ENCODE results near the gene LIN52. TPM values are rescaled to one million over a fixed set of nuclear protein-coding genes. Genes with fewer than 3 reads are reported as not detected.

Gene LIN52
- total RNA-seq, 4 donors from 2014 or later = 9.2 to 24.2 (median 14.8) TPM

- Histone ChIP-seq H3K4me1 (no peaks in the 10 kb centered on the region), H3K36me3 (peaks cover 0 to 5% (median 0%) of the 10 kb centered on the region in 3 donors), H3K4me3 (no peak overlapping the region), H3K27ac (no peak overlapping the region), H3K9me3 (no peaks in the 10 kb centered on the region), H3K27me3 (no peaks in the 10 kb centered on the region)
- DNase-seq = no peak
- TF ChIP-seq POLR2A (IDR thresholded peaks at IDR 0.05) = no peak
- no peak for TF ChIP-seq CTCF (IDR thresholded peaks at IDR 0.05)
Measured at GRCh38 chr14:74204491-74204890, 119.7 kb downstream of the LIN52 start.

- no peaks in the 10 kb centered on the region for H3K4me1 ChIP-seq
- no peak for DNase-seq
- no peaks in the 10 kb centered on the region for H3K36me3 ChIP-seq
- H3K9me3 ChIP-seq = no peaks in the 10 kb centered on the region
- H3K27ac ChIP-seq = no peak overlapping the region
- H3K27me3 ChIP-seq = no peaks in the 10 kb centered on the region
- H3K4me3 ChIP-seq = no peak overlapping the region
- TF ChIP-seq POLR2A (IDR thresholded peaks at IDR 0.05) = no peak
- TF ChIP-seq CTCF (IDR thresholded peaks at IDR 0.05) = no peak
Measured at GRCh38 chr14:74205882-74206281, 121.1 kb downstream of the LIN52 start.

- H3K27ac ChIP-seq = no peak overlapping the region
- no peak for DNase-seq
- H3K36me3 ChIP-seq = no peaks in the 10 kb centered on the region
- H3K27me3 ChIP-seq = no peaks in the 10 kb centered on the region
- TF ChIP-seq CTCF (IDR thresholded peaks at IDR 0.05) (peak in 1 of 6 experiments; percentile 3), POLR2A (IDR thresholded peaks at IDR 0.05) (no peak)
- H3K4me1 ChIP-seq = no peaks in the 10 kb centered on the region
- H3K4me3 ChIP-seq = no peak overlapping the region
- H3K9me3 ChIP-seq = no peaks in the 10 kb centered on the region
Measured at GRCh38 chr14:74207943-74208342, 123.2 kb downstream of the LIN52 start.

- H3K9me3 ChIP-seq = no peaks in the 10 kb centered on the region
- H3K27ac ChIP-seq = no peak overlapping the region
- no peaks in the 10 kb centered on the region for H3K4me1 ChIP-seq
- H3K4me3 ChIP-seq = no peak overlapping the region
- no peak for DNase-seq
- TF ChIP-seq CTCF (IDR thresholded peaks at IDR 0.05) (no peak), POLR2A (IDR thresholded peaks at IDR 0.05) (no peak)
- H3K36me3 ChIP-seq = no peaks in the 10 kb centered on the region
- H3K27me3 ChIP-seq = no peaks in the 10 kb centered on the region
Measured at GRCh38 chr14:74208642-74209041, 123.9 kb downstream of the LIN52 start.

- DNase-seq = no peak
- TF ChIP-seq CTCF (IDR thresholded peaks at IDR 0.05) (no peak), POLR2A (IDR thresholded peaks at IDR 0.05) (no peak)
- no peak overlapping the region for H3K4me3 ChIP-seq
- H3K36me3 ChIP-seq = no peaks in the 10 kb centered on the region
- no peak overlapping the region for H3K27ac ChIP-seq
- H3K27me3 ChIP-seq = no peaks in the 10 kb centered on the region
- H3K9me3 ChIP-seq = no peaks in the 10 kb centered on the region
- H3K4me1 ChIP-seq = no peaks in the 10 kb centered on the region
Measured at GRCh38 chr14:74211945-74212580, 127.3 kb downstream of the LIN52 start.
